Measurements from ENCODE around the gene NDFIP2.

NDFIP2 gene

GRCh38 chr13:79480954-79481684, at the start of gene NDFIP2:
Gene NDFIP2 (plus strand): TSS chr13:79481155. CDS start chr13:79481204, 49 bp downstream.
- peak; percentile 71 for DNase-seq (ENCODE audit: low spot score)

- no peak for DNase-seq (ENCODE audit: low spot score)
Measured at GRCh38 chr13:79432086-79432485, 48.9 kb upstream of the NDFIP2 start.

- no peak for DNase-seq (ENCODE audit: low spot score)
Measured at GRCh38 chr13:79432992-79433391, 48.0 kb upstream of the NDFIP2 start.

- peak; percentile 32 for DNase-seq (ENCODE audit: low spot score)
Measured at GRCh38 chr13:79434556-79434955, 46.4 kb upstream of the NDFIP2 start.

- DNase-seq (ENCODE audit: low spot score): peak; percentile 7
Measured at GRCh38 chr13:79435561-79435990, 45.4 kb upstream of the NDFIP2 start.

- DNase-seq (ENCODE audit: low spot score): no peak
Measured at GRCh38 chr13:79439275-79439674, 41.7 kb upstream of the NDFIP2 start.

- no peak for DNase-seq (ENCODE audit: low spot score)
Measured at GRCh38 chr13:79440958-79441528, 39.9 kb upstream of the NDFIP2 start.

GRCh38 chr13:79442221-79442620, 38.7 kb upstream of the NDFIP2 start:
- DNase-seq (ENCODE audit: low spot score): no peak

GRCh38 chr13:79442706-79443105, 38.2 kb upstream of the NDFIP2 start:
- DNase-seq (ENCODE audit: low spot score): no peak

GRCh38 chr13:79445968-79446645, 34.8 kb upstream of the NDFIP2 start:
- DNase-seq (ENCODE audit: low spot score): no peak

- DNase-seq (ENCODE audit: low spot score): no peak
Measured at GRCh38 chr13:79447141-79447540, 33.8 kb upstream of the NDFIP2 start.

GRCh38 chr13:79447741-79448140, 33.2 kb upstream of the NDFIP2 start:
- DNase-seq (ENCODE audit: low spot score): no peak

GRCh38 chr13:79448413-79448812, 32.5 kb upstream of the NDFIP2 start:
- no peak for DNase-seq (ENCODE audit: low spot score)

GRCh38 chr13:79450110-79450509, 30.8 kb upstream of the NDFIP2 start:
- DNase-seq (ENCODE audit: low spot score): no peak

GRCh38 chr13:79451500-79451962, 29.4 kb upstream of the NDFIP2 start:
- peak; percentile 92 for DNase-seq (ENCODE audit: low spot score)

GRCh38 chr13:79452239-79452913, 28.6 kb upstream of the NDFIP2 start:
- no peak for DNase-seq (ENCODE audit: low spot score)

GRCh38 chr13:79455331-79455730, 25.6 kb upstream of the NDFIP2 start:
- no peak for DNase-seq (ENCODE audit: low spot score)

- DNase-seq (ENCODE audit: low spot score): no peak
Measured at GRCh38 chr13:79456051-79456450, 24.9 kb upstream of the NDFIP2 start.

- no peak for DNase-seq (ENCODE audit: low spot score)
Measured at GRCh38 chr13:79456656-79457365, 24.1 kb upstream of the NDFIP2 start.

- DNase-seq (ENCODE audit: low spot score): no peak
Measured at GRCh38 chr13:79457390-79457789, 23.6 kb upstream of the NDFIP2 start.

- peak; percentile 71 for DNase-seq (ENCODE audit: low spot score)
Measured at GRCh38 chr13:79457948-79458347, 23.0 kb upstream of the NDFIP2 start.

GRCh38 chr13:79458436-79458835, 22.5 kb upstream of the NDFIP2 start:
- no peak for DNase-seq (ENCODE audit: low spot score)

Data from AG08395 (cell line).